ENCODE results near the gene LHPP.

The LHPP gene

DNA sequence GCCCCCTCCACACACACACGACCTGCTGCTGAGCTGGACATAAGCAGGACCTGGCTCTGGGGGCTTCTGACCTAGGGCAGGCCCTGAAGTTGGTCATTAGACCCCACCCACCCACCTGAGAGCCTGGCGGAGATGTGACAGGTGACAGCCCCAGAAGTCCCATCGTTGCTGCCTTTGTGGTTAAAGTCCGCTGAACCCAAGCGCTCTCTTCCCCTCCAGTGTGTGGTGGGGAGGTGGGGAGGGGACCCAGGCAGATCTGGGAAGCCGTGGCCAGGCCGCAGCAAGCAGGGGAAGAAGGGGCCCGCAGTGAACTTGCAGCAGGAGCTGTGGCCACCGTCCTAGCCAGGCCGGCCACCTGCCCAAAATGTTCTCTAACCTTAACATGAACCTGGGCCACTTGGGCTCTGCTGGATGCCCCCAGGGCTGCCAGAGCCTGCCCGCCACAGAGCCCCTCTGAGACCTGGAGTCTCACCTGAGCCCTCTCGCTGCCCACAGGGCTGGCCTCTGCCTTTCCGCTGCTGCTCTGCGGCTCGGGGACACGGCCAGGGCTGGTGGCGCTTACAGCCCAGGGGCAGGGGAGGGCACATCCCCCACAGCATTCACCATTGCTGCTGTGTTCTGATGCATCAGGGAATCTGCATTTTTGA lies 65.1 kb downstream of the LHPP start:
- no peak overlapping the region for H3K27ac ChIP-seq (ENCODE audit: low read depth, low read length, poor library complexity, severe bottlenecking)
- no peaks in the 10 kb centered on the region for H3K79me2 ChIP-seq (ENCODE audit: insufficient read depth, low read length)
- H3K9me2 ChIP-seq (ENCODE audit: low read depth, low read length) = no peaks in the 10 kb centered on the region
- H3K4me1 ChIP-seq (ENCODE audit: insufficient read depth, low read length, severe bottlenecking) = peaks cover 25% of the 10 kb centered on the region
- no peak overlapping the region for H3K4me2 ChIP-seq (ENCODE audit: low read length)
- H3K9me3 ChIP-seq (ENCODE audit: low read length) = no peaks in the 10 kb centered on the region
- no peak overlapping the region for H3K4me3 ChIP-seq (ENCODE audit: low read depth, low read length, poor library complexity, severe bottlenecking)
- H3K36me3 ChIP-seq (ENCODE audit: insufficient read depth, low read length) = no peaks in the 10 kb centered on the region
- H3F3A ChIP-seq (ENCODE audit: insufficient read depth, low read length) = no peaks in the 10 kb centered on the region
- no peaks in the 10 kb centered on the region for H4K20me1 ChIP-seq (ENCODE audit: insufficient read depth, low read length)
- TF ChIP-seq CTCF (IDR thresholded peaks at IDR 0.05; ENCODE audit: low read length) (no peak), EZH2 (IDR thresholded peaks at IDR 0.05; ENCODE audit: borderline replicate concordance, low read length) (no peak)
- H3K9ac ChIP-seq (ENCODE audit: low read length) = no peak overlapping the region
- no peak overlapping the region for H2AFZ ChIP-seq (ENCODE audit: low read length)
- peaks cover 10% of the 10 kb centered on the region; the same call in 1 of the 2 replicates for H3K27me3 ChIP-seq (ENCODE audit: insufficient read depth, low read length)

GRCh38 chr10:124527874-124528395 lies 66.3 kb downstream of the LHPP start:
- Histone ChIP-seq H3K9ac (ENCODE audit: low read length) (no peak overlapping the region), H2AFZ (ENCODE audit: low read length) (no peak overlapping the region), H3K79me2 (ENCODE audit: insufficient read depth, low read length) (no peaks in the 10 kb centered on the region), H3K27ac (ENCODE audit: low read depth, low read length, poor library complexity, severe bottlenecking) (no peak overlapping the region), H4K20me1 (ENCODE audit: insufficient read depth, low read length) (no peaks in the 10 kb centered on the region), H3K4me2 (ENCODE audit: low read length) (no peak overlapping the region), H3K36me3 (ENCODE audit: insufficient read depth, low read length) (no peaks in the 10 kb centered on the region), H3K27me3 (ENCODE audit: insufficient read depth, low read length) (peaks cover 8% of the 10 kb centered on the region; the same call in 1 of the 2 replicates), H3K9me3 (ENCODE audit: low read length) (no peaks in the 10 kb centered on the region), H3K4me3 (ENCODE audit: low read depth, low read length, poor library complexity, severe bottlenecking) (no peak overlapping the region), H3F3A (ENCODE audit: insufficient read depth, low read length) (no peaks in the 10 kb centered on the region), H3K9me2 (ENCODE audit: low read depth, low read length) (no peaks in the 10 kb centered on the region), H3K4me1 (ENCODE audit: insufficient read depth, low read length, severe bottlenecking) (peaks cover 26% of the 10 kb centered on the region)
- TF ChIP-seq CTCF (IDR thresholded peaks at IDR 0.05; ENCODE audit: low read length) (no peak), EZH2 (IDR thresholded peaks at IDR 0.05; ENCODE audit: borderline replicate concordance, low read length) (no peak)

DNA sequence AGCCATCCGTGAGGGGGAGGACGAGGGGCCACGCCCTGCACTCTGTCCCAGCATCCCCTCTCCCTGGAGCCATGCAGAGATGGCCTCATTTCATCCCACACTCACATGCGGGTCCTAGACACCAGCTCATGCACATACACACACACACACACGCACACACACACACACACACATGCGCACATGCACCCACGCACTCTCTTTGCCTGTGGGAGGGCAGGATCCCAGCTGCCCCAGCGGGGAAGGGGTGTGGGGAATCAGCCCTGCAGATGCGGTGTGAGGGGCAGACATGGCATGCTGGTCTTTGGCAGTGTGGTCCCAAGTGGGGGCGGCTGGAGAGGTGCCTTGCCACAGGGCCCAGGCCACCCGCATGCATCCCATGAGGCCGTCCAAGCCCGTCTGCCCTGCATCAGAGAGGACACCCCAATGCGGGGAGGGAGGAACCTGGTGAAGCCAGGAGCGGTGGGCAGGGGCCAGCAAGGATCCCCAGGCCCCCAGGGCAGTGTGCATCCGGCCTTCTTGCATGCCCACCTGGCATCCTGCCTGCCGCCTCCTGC lies 68.1 kb downstream of the LHPP start:
- H2AFZ ChIP-seq (ENCODE audit: low read length) = no peak overlapping the region
- H3K36me3 ChIP-seq (ENCODE audit: insufficient read depth, low read length) = no peaks in the 10 kb centered on the region
- H3K4me2 ChIP-seq (ENCODE audit: low read length) = peak overlapping the region; percentile 11; the same call in 1 of the 2 replicates
- peaks cover 5% of the 10 kb centered on the region; the same call in 1 of the 2 replicates for H3K27me3 ChIP-seq (ENCODE audit: insufficient read depth, low read length)
- no peak overlapping the region for H3K4me3 ChIP-seq (ENCODE audit: low read depth, low read length, poor library complexity, severe bottlenecking)
- H3K9me3 ChIP-seq (ENCODE audit: low read length) = no peaks in the 10 kb centered on the region
- H3K9ac ChIP-seq (ENCODE audit: low read length) = no peak overlapping the region
- H3F3A ChIP-seq (ENCODE audit: insufficient read depth, low read length) = no peaks in the 10 kb centered on the region
- H3K27ac ChIP-seq (ENCODE audit: low read depth, low read length, poor library complexity, severe bottlenecking) = no peak overlapping the region
- peaks cover 27% of the 10 kb centered on the region for H3K4me1 ChIP-seq (ENCODE audit: insufficient read depth, low read length, severe bottlenecking)
- no peaks in the 10 kb centered on the region for H4K20me1 ChIP-seq (ENCODE audit: insufficient read depth, low read length)
- H3K79me2 ChIP-seq (ENCODE audit: insufficient read depth, low read length) = no peaks in the 10 kb centered on the region
- no peaks in the 10 kb centered on the region for H3K9me2 ChIP-seq (ENCODE audit: low read depth, low read length)
- no peak for TF ChIP-seq EZH2 (IDR thresholded peaks at IDR 0.05; ENCODE audit: borderline replicate concordance, low read length)
- no peak for TF ChIP-seq CTCF (IDR thresholded peaks at IDR 0.05; ENCODE audit: low read length)
